Measurements from ENCODE around the gene TBC1D22A. TPM values are rescaled to one million over a fixed set of nuclear protein-coding genes. Genes with fewer than 3 reads are reported as not detected.

The TBC1D22A gene
- total RNA-seq, 2 donors from 2014 or later: 21.5 to 23.1 TPM

- no peaks in the 10 kb centered on the region for H3K27me3 ChIP-seq
Observed at GRCh38 chr22:46775850-46776826, 13.7 kb downstream of the TBC1D22A start.

GRCh38 chr22:46776876-46777608 lies 14.6 kb downstream of the TBC1D22A start:
- Histone ChIP-seq H3K4me3 (no peak overlapping the region), H3K27me3 (no peaks in the 10 kb centered on the region), H3K27ac (no peak overlapping the region), H3K36me3 (replicated peaks in 1 of 2; ENCODE audit: insufficient read depth in 1 of 2, low read depth in 2 of 2) (no peaks in the 10 kb centered on the region), H3K4me1 (peaks cover 47% of the 10 kb centered on the region), H3K9me3 (no peaks in the 10 kb centered on the region)
- intact Hi-C loops (cut with DNase I): no loop called here
- TF ChIP-seq POLR2A (IDR thresholded peaks at IDR 0.05) (no peak), CTCF (IDR thresholded peaks at IDR 0.05) (no peak)
- WGBS, 2 donors: 68 to 81% methylated on average over 18 of the region's 18 CpGs
- DNase-seq: no peak
- ATAC-seq: no peak

More at GRCh38 chr22:46775850-46776826, 13.7 kb downstream of the TBC1D22A start:
- Histone ChIP-seq H3K36me3 (replicated peaks in 1 of 2; ENCODE audit: insufficient read depth in 1 of 2, low read depth in 2 of 2) (no peaks in the 10 kb centered on the region), H3K4me3 (no peak overlapping the region), H3K4me1 (peaks cover 47% of the 10 kb centered on the region), H3K27ac (peak overlapping the region in 3 of 4 donors; percentile 38 to 86 (median 77)), H3K9me3 (no peaks in the 10 kb centered on the region)
- ATAC-seq: no peak
- intact Hi-C loops (cut with DNase I): no loop called here
- no peak for DNase-seq
- WGBS, 2 donors: 75 to 83% methylated on average over 22 of the region's 22 CpGs
- TF ChIP-seq CTCF (IDR thresholded peaks at IDR 0.05) (no peak), POLR2A (IDR thresholded peaks at IDR 0.05) (no peak)

GRCh38 chr22:46777609-46777970 lies 15.1 kb downstream of the TBC1D22A start:
- peak in 1 of 4 donors; percentile 62 for DNase-seq
- no peaks in the 10 kb centered on the region for H3K9me3 ChIP-seq
- H3K4me1 ChIP-seq: peaks cover 47% of the 10 kb centered on the region
- WGBS, 2 donors: 74 to 84% methylated on average over 10 to 11 of the region's 11 CpGs
- TF ChIP-seq CTCF (IDR thresholded peaks at IDR 0.05) (no peak), POLR2A (IDR thresholded peaks at IDR 0.05) (no peak)
- intact Hi-C loops (cut with DNase I): no loop called here
- no peak overlapping the region for H3K4me3 ChIP-seq
- H3K36me3 ChIP-seq (replicated peaks in 1 of 2; ENCODE audit: insufficient read depth in 1 of 2, low read depth in 2 of 2): no peaks in the 10 kb centered on the region
- ATAC-seq: no peak
- H3K27ac ChIP-seq: no peak overlapping the region
- no peaks in the 10 kb centered on the region for H3K27me3 ChIP-seq

GRCh38 chr22:46779023-46779422 lies 16.6 kb downstream of the TBC1D22A start:
- Histone ChIP-seq H3K9me3 (no peaks in the 10 kb centered on the region), H3K36me3 (replicated peaks in 1 of 2; ENCODE audit: insufficient read depth in 1 of 2, low read depth in 2 of 2) (no peaks in the 10 kb centered on the region), H3K27ac (no peak overlapping the region), H3K4me3 (no peak overlapping the region), H3K4me1 (peaks cover 34% of the 10 kb centered on the region), H3K27me3 (no peaks in the 10 kb centered on the region)
- ATAC-seq: no peak
- no peak for TF ChIP-seq POLR2A (IDR thresholded peaks at IDR 0.05)
- no peak for TF ChIP-seq CTCF (IDR thresholded peaks at IDR 0.05)
- 99 to 100% methylated on average over 4 of the region's 4 CpGs for WGBS, 2 donors
- DNase-seq: no peak
- intact Hi-C loops (cut with DNase I): no loop called here
